OCI-LY1 (cell line): ENCODE measurements around the gene BST1.

Experiments used
- H2AFZ ChIP-seq: fragments of 200-600 bp; sonication (generic), shearing (Covaris generic); 2 replicates; pipeline ENCODE4 v1.6.0; 2014; ENCODE audit warnings: antibody characterized with exemption, mild to moderate bottlenecking, low read length
- H3F3A ChIP-seq: fragments of 200-600 bp; sonication (generic), shearing (Covaris generic); 2 replicates; pipeline ENCODE4 v1.6.0; 2014; ENCODE audit warnings: mild to moderate bottlenecking, antibody characterized with exemption, low read length, moderate library complexity; ENCODE audit not compliant: insufficient read depth
- H3K27ac ChIP-seq: fragments of 200-600 bp; sonication (generic); 2 replicates; pipeline ENCODE4 v1.5.1; 2014; ENCODE audit warnings: low read length, mixed run types, mild to moderate bottlenecking, low read depth; ENCODE audit not compliant: poor library complexity, severe bottlenecking
- H3K27me3 ChIP-seq: fragments of 200-600 bp; sonication (generic); 2 replicates; pipeline ENCODE4 v1.6.0; 2014; ENCODE audit warnings: antibody characterized with exemption, mild to moderate bottlenecking, low read length, moderate library complexity; ENCODE audit not compliant: insufficient read depth
- H3K36me3 ChIP-seq: fragments of 200-600 bp; sonication (generic); 2 replicates; pipeline ENCODE4 v1.6.1; 2014; ENCODE audit warnings: mild to moderate bottlenecking, antibody characterized with exemption, low read length, moderate library complexity, mixed read lengths; ENCODE audit not compliant: insufficient read depth
- H3K4me1 ChIP-seq: fragments of 200-600 bp; sonication (generic); 2 replicates; pipeline ENCODE4 v1.5.1; 2014; ENCODE audit warnings: mild to moderate bottlenecking, low read length, moderate library complexity; ENCODE audit not compliant: insufficient read depth, severe bottlenecking
- H3K4me2 ChIP-seq: fragments of 200-600 bp; sonication (generic), shearing (Covaris generic); 2 replicates; pipeline ENCODE4 v1.6.1; 2014; ENCODE audit warnings: low read length
- H3K4me3 ChIP-seq: fragments of 200-600 bp; sonication (generic); 2 replicates; pipeline ENCODE4 v1.5.1; 2014; ENCODE audit warnings: low read length, low read depth, mild to moderate bottlenecking, mixed read lengths; ENCODE audit not compliant: poor library complexity, severe bottlenecking
- H3K79me2 ChIP-seq: fragments of 200-600 bp; shearing (Covaris generic); 2 replicates; pipeline ENCODE4 v1.6.1; 2016; ENCODE audit warnings: mixed run types, low read length, mixed read lengths; ENCODE audit not compliant: insufficient read depth
- H3K9ac ChIP-seq: fragments of 200-600 bp; sonication (generic), shearing (Covaris generic); 2 replicates; pipeline ENCODE4 v1.6.1; 2014; ENCODE audit warnings: mild to moderate bottlenecking, low read length, mixed read lengths
- H3K9me2 ChIP-seq: fragments of 200-600 bp; sonication (generic), shearing (Covaris generic); 2 replicates; pipeline ENCODE4 v1.6.1; 2014; ENCODE audit warnings: low read depth, mild to moderate bottlenecking, low read length, mixed read lengths
- H3K9me3 ChIP-seq: fragments of 200-600 bp; shearing (Covaris generic); 2 replicates; pipeline ENCODE4 v1.6.1; 2014; ENCODE audit warnings: low read length, mixed read lengths
- H4K20me1 ChIP-seq: fragments of 200-600 bp; sonication (generic), shearing (Covaris generic); 2 replicates; pipeline ENCODE4 v1.6.0; 2016; ENCODE audit warnings: mild to moderate bottlenecking, low read length; ENCODE audit not compliant: insufficient read depth
- EZH2 ChIP-seq: fragments of 200-600 bp; sonication (generic), shearing (Covaris generic); IDR thresholded peaks from 2 replicates; pipeline ENCODE4 v1.8.0; 2017; ENCODE audit warnings: borderline replicate concordance, mixed run types, mild to moderate bottlenecking, antibody characterized with exemption, low read length, moderate library complexity, mixed read lengths
- TF ChIP-seq, protein P1 (sequence below): fragments of 200-600 bp; sonication (generic), shearing (Covaris generic); IDR thresholded peaks from 2 replicates; pipeline ENCODE4 v1.5.1; 2017; ENCODE audit warnings: mild to moderate bottlenecking, antibody characterized with exemption, low read length, moderate library complexity, mixed read lengths

The BST1 gene, protein sequence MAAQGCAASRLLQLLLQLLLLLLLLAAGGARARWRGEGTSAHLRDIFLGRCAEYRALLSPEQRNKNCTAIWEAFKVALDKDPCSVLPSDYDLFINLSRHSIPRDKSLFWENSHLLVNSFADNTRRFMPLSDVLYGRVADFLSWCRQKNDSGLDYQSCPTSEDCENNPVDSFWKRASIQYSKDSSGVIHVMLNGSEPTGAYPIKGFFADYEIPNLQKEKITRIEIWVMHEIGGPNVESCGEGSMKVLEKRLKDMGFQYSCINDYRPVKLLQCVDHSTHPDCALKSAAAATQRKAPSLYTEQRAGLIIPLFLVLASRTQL

DNA sequence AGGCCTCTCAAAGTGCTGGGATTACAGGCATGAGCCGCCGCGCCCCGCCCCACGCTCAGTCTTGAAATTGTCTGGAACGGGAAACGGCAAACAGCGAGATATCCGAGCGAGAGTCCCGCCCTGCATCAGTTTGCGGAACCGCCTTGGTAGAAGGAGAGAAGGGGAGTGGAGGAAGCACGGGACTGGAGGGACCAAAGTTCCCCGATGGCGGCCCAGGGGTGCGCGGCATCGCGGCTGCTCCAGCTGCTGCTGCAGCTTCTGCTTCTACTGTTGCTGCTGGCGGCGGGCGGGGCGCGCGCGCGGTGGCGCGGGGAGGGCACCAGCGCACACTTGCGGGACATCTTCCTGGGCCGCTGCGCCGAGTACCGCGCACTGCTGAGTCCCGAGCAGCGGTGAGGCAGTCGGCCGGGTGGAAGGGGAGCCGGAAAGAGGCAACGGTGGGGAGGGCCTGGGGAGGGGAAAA lies at the start of gene BST1:
TSS of gene BST1 (plus strand) at position 125 of the 463 bp plus-strand sequence. CDS start at position 205, 80 bp downstream.
- Histone ChIP-seq H2AFZ (no peak within 1 kb of the TSS), H3K36me3 (no peaks in the 10 kb centered on the region), H3K9me3 (no peaks in the 10 kb centered on the region), H3K9ac (peak within 1 kb of the TSS; percentile 37; the same call in 1 of the 2 replicates), H3K4me1 (peaks cover 4% of the 10 kb centered on the region), H3K4me3 (peak within 1 kb of the TSS; percentile 58), H3K79me2 (no peaks in the 10 kb centered on the region), H3K27ac (no peak within 1 kb of the TSS), H3K27me3 (no peaks in the 10 kb centered on the region), H4K20me1 (no peaks in the 10 kb centered on the region), H3K9me2 (no peaks in the 10 kb centered on the region), H3F3A (no peaks in the 10 kb centered on the region), H3K4me2 (peak within 1 kb of the TSS; percentile 76)
- no peak for TF ChIP-seq EZH2
- TF ChIP-seq, protein P1, sequence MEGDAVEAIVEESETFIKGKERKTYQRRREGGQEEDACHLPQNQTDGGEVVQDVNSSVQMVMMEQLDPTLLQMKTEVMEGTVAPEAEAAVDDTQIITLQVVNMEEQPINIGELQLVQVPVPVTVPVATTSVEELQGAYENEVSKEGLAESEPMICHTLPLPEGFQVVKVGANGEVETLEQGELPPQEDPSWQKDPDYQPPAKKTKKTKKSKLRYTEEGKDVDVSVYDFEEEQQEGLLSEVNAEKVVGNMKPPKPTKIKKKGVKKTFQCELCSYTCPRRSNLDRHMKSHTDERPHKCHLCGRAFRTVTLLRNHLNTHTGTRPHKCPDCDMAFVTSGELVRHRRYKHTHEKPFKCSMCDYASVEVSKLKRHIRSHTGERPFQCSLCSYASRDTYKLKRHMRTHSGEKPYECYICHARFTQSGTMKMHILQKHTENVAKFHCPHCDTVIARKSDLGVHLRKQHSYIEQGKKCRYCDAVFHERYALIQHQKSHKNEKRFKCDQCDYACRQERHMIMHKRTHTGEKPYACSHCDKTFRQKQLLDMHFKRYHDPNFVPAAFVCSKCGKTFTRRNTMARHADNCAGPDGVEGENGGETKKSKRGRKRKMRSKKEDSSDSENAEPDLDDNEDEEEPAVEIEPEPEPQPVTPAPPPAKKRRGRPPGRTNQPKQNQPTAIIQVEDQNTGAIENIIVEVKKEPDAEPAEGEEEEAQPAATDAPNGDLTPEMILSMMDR, result no peak

DNA sequence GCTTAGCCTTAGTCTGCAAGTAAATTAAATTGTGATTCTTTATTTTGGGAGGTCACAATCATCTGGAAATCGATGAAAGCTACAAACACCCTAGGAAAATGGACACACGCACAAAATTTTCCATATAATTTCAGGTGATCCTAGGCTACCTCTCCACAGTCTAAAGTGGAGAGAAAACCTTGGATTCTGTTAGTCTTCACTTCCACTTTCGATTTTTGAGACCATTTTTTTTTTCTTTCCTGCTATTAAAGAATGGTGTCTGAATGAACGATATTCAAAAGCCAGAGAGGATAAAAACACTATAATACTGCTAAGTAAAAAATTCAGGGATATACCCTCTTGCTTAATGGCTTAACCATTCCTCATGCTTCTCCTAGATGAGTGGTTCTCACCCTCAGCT lies 49.4 kb upstream of the BST1 start:
- Histone ChIP-seq H3K27ac (peak overlapping the region; percentile 54), H4K20me1 (no peaks in the 10 kb centered on the region), H3F3A (no peaks in the 10 kb centered on the region), H3K9me3 (no peaks in the 10 kb centered on the region), H3K4me1 (peaks cover 56% of the 10 kb centered on the region), H2AFZ (no peak overlapping the region), H3K9me2 (no peaks in the 10 kb centered on the region), H3K4me2 (peak overlapping the region; percentile 97), H3K4me3 (peak overlapping the region; percentile 79), H3K79me2 (peaks cover 50% of the 10 kb centered on the region), H3K36me3 (no peaks in the 10 kb centered on the region), H3K27me3 (no peaks in the 10 kb centered on the region), H3K9ac (peak overlapping the region; percentile 88)
- no peak for TF ChIP-seq EZH2
- TF ChIP-seq, protein P1, result no peak

DNA sequence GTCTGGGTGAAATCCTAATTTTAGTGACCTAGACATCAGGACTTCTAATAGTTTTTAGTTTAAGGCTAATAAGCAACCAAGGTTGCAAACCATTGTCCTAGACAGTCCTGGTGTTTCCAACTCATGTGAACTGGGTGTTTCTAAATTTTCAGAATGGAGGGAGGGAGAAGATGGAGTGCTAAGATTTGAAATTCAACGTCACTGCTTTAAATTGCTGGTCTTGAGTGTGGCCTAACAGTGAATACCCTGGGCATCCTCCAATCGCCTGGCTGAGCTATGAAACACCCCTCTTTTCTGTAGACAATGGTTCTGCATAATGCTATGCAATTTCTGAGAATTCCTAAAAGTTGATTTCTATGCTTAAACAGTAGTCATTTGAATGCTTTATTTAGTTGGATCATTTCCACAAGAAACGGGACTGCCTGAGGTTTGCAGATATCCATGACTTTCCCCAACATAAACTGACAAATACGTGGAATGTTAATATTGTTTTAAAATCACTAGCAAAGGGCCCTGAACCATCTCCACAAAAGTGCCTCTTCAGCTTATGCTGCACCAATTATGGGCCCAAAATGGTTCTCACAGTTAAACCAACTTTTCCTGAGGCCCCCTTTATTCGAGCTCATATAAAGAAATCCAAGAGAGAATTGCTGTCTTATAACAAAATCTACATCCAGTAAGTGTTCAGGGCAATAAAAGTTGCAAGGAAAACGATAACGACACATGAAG lies 48.8 kb upstream of the BST1 start:
- H3K4me1 ChIP-seq, result peaks cover 56% of the 10 kb centered on the region
- H3F3A ChIP-seq, result no peaks in the 10 kb centered on the region
- no peak overlapping the region for H2AFZ ChIP-seq
- no peaks in the 10 kb centered on the region for H3K27me3 ChIP-seq
- no peaks in the 10 kb centered on the region for H3K36me3 ChIP-seq
- H3K4me3 ChIP-seq, result peak overlapping the region; percentile 79
- peak overlapping the region; percentile 54 for H3K27ac ChIP-seq
- peaks cover 44% of the 10 kb centered on the region for H3K79me2 ChIP-seq
- peak overlapping the region; percentile 88 for H3K9ac ChIP-seq
- H3K9me3 ChIP-seq, result no peaks in the 10 kb centered on the region
- no peak for TF ChIP-seq EZH2
- TF ChIP-seq, protein P1, result no peak
- H3K9me2 ChIP-seq, result no peaks in the 10 kb centered on the region
- peak overlapping the region; percentile 97 for H3K4me2 ChIP-seq
- no peaks in the 10 kb centered on the region for H4K20me1 ChIP-seq
